Esophagus muscularis mucosa (tissue), 4 donors: ENCODE measurements around the gene CLTC. TPM values are rescaled to one million over a fixed set of nuclear protein-coding genes. Genes with fewer than 3 reads are reported as not detected.
A peak's percentile ranks its signal among the peaks of the same experiment; 100 is the strongest.

Source experiments
- DNase-seq: peaks from one replicate; pipeline ENCODE4 v3.0.0-alpha.2; 2017; ENCODE audit errors: extremely low spot score
- H3K27ac ChIP-seq, 4 donors: fragments of 200-600 bp; sonication (generic); replicated peaks in 1 of 4; 1 replicate in 3 of 4; 2 replicates in 1 of 4; pipeline ENCODE4 v1.5.1; 2016 to 2019; ENCODE audit warnings: mild to moderate bottlenecking in 1 of 4
- H3K27me3 ChIP-seq, 4 donors: fragments of 200-600 bp; sonication (generic); one replicate each; pipeline versions ENCODE4 v1.5.1 to v1.6.0; 2016 to 2019
- H3K36me3 ChIP-seq, 4 donors: fragments of 200-600 bp; sonication (generic); one replicate each; pipeline ENCODE4 v1.5.1; 2016 to 2019
- H3K4me1 ChIP-seq, 4 donors: fragments of 200-600 bp; sonication (generic); one replicate each; pipeline ENCODE4 v1.5.1; 2016 to 2019
- H3K4me3 ChIP-seq, 4 donors: fragments of 200-600 bp; sonication (generic); 1 replicate in 2 of 4; 2 replicates in 2 of 4; pipeline ENCODE4 v1.5.1; 2016 to 2019; ENCODE audit warnings: mild to moderate bottlenecking in 4 of 4, moderate library complexity in 1 of 4
- H3K9me3 ChIP-seq, 4 donors: fragments of 200-600 bp; sonication (generic); 1 replicate in 3 of 4; 2 replicates in 1 of 4; pipeline ENCODE4 v1.5.1; 2016 to 2019
- EP300 ChIP-seq: sonication (generic); formaldehyde crosslinking; IDR thresholded peaks from one replicate; pipeline ENCODE4 v1.6.1; 2017; ENCODE audit warnings: antibody characterized with exemption
- POLR2A ChIP-seq: fragments of 450-650 bp; IDR thresholded peaks from one replicate; pipeline ENCODE4 v1.6.1; 2017; ENCODE audit warnings: antibody characterized with exemption, moderate library complexity, mild to moderate bottlenecking, low read depth
- POLR2AphosphoS5 ChIP-seq, 2 donors: sonication (generic); formaldehyde crosslinking; IDR thresholded peaks; one replicate each; pipeline ENCODE4 v1.6.1; 2017; ENCODE audit warnings: antibody characterized with exemption in 2 of 2
- WGBS: methylation state at CpG from one replicate; pipeline ENCODE4 v1.1.5; 2018; 5-methylcytosine and 5-hydroxymethylcytosine counted together
- intact Hi-C: fragments of 100-400 bp; cut with DNase I; formaldehyde crosslinking; loops from one replicate; pipeline ENCODE4 v1.15.1; 2023
- total RNA-seq, 4 donors: library from RNA; depleted of rRNA; stranded (reverse); fragments of >200 nt; gene quantifications; one replicate each; pipeline versions ENCODE4 v1.1.0 to v1.2.1, GENCODE V29; 2016
- TF ChIP-seq, protein P1 (sequence below), 3 experiments: fragments of 200-600 bp in 2 of 3; fragments of 450-650 bp in 1 of 3; sonication (generic) in 2 of 3; IDR thresholded peaks; one replicate each; pipeline ENCODE4 v1.5.1; 2017 to 2019; ENCODE audit warnings: antibody characterized with exemption in 3 of 3, mild to moderate bottlenecking in 2 of 3, moderate library complexity in 1 of 3

CLTC gene
- total RNA-seq, 4 donors from 2014 or later: 206 to 283 (median 252) TPM

GRCh38 chr17:59634632-59635541, 15.2 kb downstream of the CLTC start:
- peak overlapping the region in 1 of 4 donors; percentile 16 for H3K27ac ChIP-seq
- intact Hi-C loops: no loop called here
- H3K4me3 ChIP-seq: no peak overlapping the region

GRCh38 chr17:59637611-59638310, 18.1 kb downstream of the CLTC start:
- peaks cover 40 to 79% (median 77%) of the 10 kb centered on the region in 4 donors for H3K4me1 ChIP-seq
- DNase-seq: no peak
- H3K27me3 ChIP-seq: no peaks in the 10 kb centered on the region
- no peaks in the 10 kb centered on the region for H3K9me3 ChIP-seq
- intact Hi-C loops: no loop called here
- 87% methylated on average over 1 of the region's 1 CpG for WGBS
- H3K4me3 ChIP-seq: no peak overlapping the region
- H3K27ac ChIP-seq: no peak overlapping the region
- H3K36me3 ChIP-seq: peaks cover 0 to 3% (median 0%) of the 10 kb centered on the region in 4 donors
- no peak for TF ChIP-seq POLR2A
- TF ChIP-seq POLR2AphosphoS5 (IDR thresholded peaks at IDR 0.05): no peak
- TF ChIP-seq, protein P1, sequence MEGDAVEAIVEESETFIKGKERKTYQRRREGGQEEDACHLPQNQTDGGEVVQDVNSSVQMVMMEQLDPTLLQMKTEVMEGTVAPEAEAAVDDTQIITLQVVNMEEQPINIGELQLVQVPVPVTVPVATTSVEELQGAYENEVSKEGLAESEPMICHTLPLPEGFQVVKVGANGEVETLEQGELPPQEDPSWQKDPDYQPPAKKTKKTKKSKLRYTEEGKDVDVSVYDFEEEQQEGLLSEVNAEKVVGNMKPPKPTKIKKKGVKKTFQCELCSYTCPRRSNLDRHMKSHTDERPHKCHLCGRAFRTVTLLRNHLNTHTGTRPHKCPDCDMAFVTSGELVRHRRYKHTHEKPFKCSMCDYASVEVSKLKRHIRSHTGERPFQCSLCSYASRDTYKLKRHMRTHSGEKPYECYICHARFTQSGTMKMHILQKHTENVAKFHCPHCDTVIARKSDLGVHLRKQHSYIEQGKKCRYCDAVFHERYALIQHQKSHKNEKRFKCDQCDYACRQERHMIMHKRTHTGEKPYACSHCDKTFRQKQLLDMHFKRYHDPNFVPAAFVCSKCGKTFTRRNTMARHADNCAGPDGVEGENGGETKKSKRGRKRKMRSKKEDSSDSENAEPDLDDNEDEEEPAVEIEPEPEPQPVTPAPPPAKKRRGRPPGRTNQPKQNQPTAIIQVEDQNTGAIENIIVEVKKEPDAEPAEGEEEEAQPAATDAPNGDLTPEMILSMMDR (IDR thresholded peaks at IDR 0.05): no peak
- TF ChIP-seq EP300: no peak

More at GRCh38 chr17:59634632-59635541, 15.2 kb downstream of the CLTC start:
- H3K9me3 ChIP-seq: no peaks in the 10 kb centered on the region
- H3K4me1 ChIP-seq: peaks cover 36 to 83% (median 77%) of the 10 kb centered on the region in 4 donors
- TF ChIP-seq POLR2AphosphoS5 (IDR thresholded peaks at IDR 0.05): peak in 1 of 2 donors; percentile 14
- TF ChIP-seq POLR2A: no peak
- no peak for TF ChIP-seq EP300
- TF ChIP-seq, protein P1 (IDR thresholded peaks at IDR 0.05): no peak
- no peaks in the 10 kb centered on the region for H3K27me3 ChIP-seq
- peaks cover 0 to 3% (median 0%) of the 10 kb centered on the region in 4 donors for H3K36me3 ChIP-seq
- no peak for DNase-seq
- WGBS: 72% methylated on average over 3 of the region's 3 CpGs

- H3K27me3 ChIP-seq: no peaks in the 10 kb centered on the region
- H3K4me3 ChIP-seq: no peak overlapping the region
- DNase-seq: no peak
- TF ChIP-seq POLR2A: no peak
- no peak for TF ChIP-seq EP300
- TF ChIP-seq POLR2AphosphoS5 (IDR thresholded peaks at IDR 0.05): no peak
- TF ChIP-seq, protein P1 (IDR thresholded peaks at IDR 0.05): no peak
- H3K4me1 ChIP-seq: peaks cover 47 to 80% (median 77%) of the 10 kb centered on the region in 4 donors
- H3K9me3 ChIP-seq: no peaks in the 10 kb centered on the region
- WGBS: 81% methylated on average over 10 of the region's 10 CpGs
- intact Hi-C loops: no loop called here
- no peak overlapping the region for H3K27ac ChIP-seq
- peaks cover 0 to 3% (median 0%) of the 10 kb centered on the region in 4 donors for H3K36me3 ChIP-seq
Observed at GRCh38 chr17:59638553-59638952, 18.9 kb downstream of the CLTC start.

DNA sequence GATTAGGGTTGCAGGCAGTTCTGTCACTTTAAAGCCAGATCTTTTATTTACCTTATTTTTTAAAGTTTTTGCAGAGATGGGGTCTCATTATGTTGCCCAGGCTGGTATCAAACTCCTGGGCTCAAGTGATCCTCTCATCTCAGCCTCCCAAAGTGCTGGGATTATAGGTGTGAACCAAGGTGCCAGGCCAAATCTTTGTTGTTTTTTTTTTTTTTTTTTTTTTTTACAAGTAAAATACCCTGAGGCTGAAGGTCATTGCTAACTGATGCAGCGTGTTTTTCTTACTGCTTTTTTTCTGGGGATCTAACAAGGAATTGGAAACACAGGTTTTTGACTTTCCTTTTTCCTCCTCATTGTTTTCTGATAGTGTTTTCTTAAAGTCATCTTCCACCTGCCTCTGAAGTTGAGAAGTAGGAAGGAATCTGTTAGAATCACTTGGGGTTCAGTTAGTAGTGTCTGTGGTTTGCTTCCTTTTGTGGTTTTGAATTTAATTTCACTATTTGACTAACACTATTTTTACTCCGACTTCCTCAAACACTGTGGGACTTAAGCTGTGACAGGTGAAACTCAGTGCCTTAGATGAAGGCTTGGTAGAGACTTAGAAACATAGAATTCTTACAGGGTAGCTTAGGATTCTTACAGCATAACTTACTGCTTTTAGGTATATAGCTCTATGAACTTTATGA, 22.2 kb downstream of the CLTC start:
- 65% methylated on average over 2 of the region's 2 CpGs for WGBS
- Histone ChIP-seq H3K27me3 (no peaks in the 10 kb centered on the region), H3K27ac (no peak overlapping the region), H3K4me3 (no peak overlapping the region), H3K9me3 (no peaks in the 10 kb centered on the region), H3K4me1 (peaks cover 38 to 68% (median 59%) of the 10 kb centered on the region in 4 donors), H3K36me3 (peaks cover 0 to 20% (median 3%) of the 10 kb centered on the region in 4 donors)
- TF ChIP-seq POLR2A (no peak), EP300 (no peak), POLR2AphosphoS5 (IDR thresholded peaks at IDR 0.05) (no peak)
- TF ChIP-seq, protein P1 (IDR thresholded peaks at IDR 0.05): no peak
- DNase-seq: no peak
- intact Hi-C loops: no loop called here
